Kidney capillary endothelial cell (primary cell): ENCODE measurements around the gene XKR8.

Experiments used
- DNase-seq: peaks from one replicate; pipeline ENCODE4 v3.0.0-alpha.2; 2018; ENCODE audit warnings: low spot score

The XKR8 gene

DNA sequence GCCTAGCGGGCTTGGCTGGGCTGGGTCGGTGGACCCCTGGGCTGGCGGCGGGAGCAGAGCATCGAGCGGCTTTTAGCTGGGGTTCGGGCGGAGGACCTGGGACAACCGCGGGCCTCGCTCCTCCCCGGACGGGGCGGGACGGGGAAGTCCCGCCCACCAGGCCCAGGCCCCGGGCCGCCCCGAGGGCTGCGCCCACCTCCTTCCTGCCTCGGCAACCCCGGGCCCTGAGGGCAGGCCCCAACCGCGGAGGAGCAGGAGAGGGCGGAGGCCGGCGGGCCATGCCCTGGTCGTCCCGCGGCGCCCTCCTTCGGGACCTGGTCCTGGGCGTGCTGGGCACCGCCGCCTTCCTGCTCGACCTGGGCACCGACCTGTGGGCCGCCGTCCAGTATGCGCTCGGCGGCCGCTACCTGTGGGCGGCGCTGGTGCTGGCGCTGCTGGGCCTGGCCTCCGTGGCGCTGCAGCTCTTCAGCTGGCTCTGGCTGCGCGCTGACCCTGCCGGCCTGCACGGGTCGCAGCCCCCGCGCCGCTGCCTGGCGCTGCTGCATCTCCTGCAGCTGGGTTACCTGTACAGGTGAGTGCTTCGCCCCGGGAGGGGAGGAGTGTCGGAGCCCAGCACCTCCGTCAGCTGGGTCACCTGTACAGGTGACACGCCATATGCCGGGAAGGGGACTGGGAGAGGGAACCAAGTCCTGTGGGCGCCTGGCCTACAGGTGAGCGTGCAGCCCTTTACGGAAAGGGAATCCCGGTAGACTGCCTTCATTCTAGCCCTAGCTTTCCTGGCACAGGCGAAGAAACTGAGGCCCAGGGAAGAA is at the start of gene XKR8:
XKR8 (plus strand) TSS at position 182 of the 812 bp plus-strand sequence; CDS start at position 279, 97 bp downstream.
- peak; percentile 67 for DNase-seq

GRCh38 chr1:27912429-27912828 is 47.3 kb upstream of the XKR8 start:
- DNase-seq, result no peak

DNA sequence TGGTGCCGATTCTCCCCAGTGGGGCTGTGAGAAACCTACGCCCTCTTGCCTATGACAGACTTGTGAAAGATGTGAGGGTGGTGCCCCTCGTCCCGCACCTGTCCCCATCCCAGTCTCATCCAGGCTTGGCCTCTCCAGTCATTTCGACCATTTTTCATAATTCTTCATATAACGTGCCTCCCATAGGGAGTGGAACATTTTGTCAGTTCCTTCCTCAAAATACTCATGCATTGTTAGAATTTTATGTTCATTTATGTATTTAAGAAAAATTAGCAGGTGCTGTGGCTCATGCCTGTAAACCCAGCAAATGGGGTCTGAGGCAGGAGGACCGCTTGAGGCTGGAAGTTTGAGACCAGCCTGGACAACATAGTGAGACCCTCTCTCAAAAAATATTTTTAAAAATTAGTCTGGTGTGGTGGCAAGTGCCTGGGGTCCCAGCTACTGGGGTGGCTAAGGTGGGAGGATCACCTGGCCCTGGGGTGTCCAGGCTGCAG is 44.6 kb upstream of the XKR8 start:
- no peak for DNase-seq

- DNase-seq, result no peak
These were observed 37.5 kb upstream of the XKR8 start for GRCh38 chr1:27922272-27922671.

DNA sequence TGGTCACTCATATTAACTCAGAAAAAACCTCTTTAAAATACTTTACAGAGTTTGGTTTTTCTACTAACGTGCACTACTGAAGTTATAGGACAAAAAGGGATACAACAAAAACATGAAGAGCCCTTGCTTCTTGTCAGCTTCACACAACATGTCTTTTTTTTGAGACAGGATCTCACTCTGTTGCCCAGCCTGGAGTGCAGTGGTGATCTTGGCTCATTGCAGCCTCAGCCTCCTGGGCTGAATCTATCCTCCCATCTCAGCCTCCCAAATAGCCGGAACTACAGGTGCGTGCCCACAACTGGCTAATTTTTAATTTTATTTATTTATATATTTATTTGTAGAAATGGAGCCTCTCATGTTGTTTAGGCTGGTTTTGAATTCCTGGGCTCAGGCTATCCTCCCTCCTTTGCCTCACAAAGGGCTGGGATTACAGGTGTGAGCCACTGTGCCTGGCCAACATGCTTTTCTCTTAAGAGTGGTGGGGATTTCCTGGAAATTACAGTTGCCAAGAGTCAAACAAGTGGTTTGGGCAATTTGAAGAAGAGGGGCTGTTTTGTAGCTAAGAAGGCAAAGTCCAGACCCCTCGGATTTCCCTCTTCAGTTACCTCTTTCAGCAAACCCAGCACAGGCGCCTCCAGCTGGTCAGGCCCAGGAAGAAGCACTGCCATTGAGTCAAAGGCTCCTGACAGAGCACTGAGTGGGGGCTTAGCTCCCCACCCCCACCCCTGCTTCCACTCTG is 31.4 kb upstream of the XKR8 start:
- no peak for DNase-seq

GRCh38 chr1:27931184-27931583 is 28.6 kb upstream of the XKR8 start:
- no peak for DNase-seq

DNA sequence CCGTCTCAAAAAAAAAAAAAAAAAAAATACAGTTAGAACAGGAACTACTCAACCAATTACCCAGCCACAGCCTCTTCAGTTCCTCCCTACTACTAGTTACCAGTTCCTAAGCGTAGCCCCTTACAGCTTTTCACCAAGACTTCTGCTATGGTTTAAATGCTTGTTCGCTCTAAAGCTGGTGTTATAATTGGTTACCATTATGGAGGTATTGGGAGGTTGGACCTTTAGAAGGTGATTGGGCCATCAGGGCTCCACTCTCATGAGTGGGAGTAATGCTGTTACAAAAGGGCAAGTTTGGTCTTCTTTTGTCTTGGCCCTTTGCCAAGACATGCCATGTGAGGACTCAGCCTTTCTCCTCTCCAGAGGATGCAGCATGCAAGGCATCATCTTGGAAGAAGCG is 28.0 kb upstream of the XKR8 start:
- no peak for DNase-seq

DNA sequence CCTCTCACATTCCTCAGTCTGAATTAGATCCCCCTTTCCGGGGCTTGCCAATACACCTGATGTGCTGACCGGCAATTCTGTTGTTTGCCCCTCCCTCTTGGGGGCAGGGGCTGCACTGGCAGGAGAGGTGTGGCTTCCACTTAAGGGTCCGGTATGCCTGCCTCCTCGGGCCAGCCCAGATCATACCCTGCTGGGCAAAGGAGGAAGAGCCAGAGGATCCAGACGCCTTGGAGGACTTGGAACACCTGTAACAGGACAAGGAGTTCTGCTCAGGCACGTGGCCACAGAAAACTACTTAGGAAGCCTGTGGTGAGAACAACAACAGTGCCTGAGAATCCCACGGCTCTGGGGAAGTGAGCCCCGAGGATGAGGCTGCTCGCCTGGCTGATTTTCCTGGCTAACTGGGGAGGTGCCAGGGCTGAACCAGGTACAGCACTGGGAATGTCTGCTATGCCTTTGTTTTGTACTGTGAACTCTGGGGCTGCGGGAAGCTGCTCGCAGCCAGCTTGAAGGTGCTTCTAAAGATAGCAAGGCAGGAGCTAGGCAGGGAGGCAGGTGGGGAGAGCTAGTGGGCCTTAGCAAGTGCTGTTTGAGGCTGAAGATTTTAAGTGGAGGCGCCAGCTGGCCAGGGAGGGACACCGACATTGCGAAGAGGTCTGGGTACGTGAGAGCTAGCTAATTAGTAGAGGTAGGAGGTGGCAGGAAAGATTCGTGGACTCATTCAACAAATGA is 24.8 kb upstream of the XKR8 start, which contains the start of gene SMPDL3B:
SMPDL3B (plus strand) TSS at position 183 of the 732 bp plus-strand sequence; CDS start at position 367, 184 bp downstream.
- no peak for DNase-seq

- no peak for DNase-seq
These were observed 24.1 kb upstream of the XKR8 start for GRCh38 chr1:27935721-27936120.

GRCh38 chr1:27936370-27936769 is 23.4 kb upstream of the XKR8 start:
- DNase-seq, result no peak

DNA sequence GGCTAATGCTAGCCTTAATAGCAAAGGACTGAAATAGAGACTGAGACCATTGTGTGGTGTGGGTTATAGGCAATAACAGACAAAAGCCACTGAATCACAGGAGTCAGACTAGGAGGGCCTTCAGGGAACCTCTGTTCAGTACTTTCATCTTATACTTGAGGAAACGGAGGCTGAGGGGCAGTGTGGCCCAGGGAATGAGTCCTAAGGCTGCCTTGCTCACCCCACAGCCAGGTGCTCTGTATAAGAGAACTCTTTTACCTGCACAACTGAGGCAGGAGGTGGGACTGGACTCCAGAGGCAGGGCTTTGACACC is 22.3 kb upstream of the XKR8 start:
- no peak for DNase-seq

DNA sequence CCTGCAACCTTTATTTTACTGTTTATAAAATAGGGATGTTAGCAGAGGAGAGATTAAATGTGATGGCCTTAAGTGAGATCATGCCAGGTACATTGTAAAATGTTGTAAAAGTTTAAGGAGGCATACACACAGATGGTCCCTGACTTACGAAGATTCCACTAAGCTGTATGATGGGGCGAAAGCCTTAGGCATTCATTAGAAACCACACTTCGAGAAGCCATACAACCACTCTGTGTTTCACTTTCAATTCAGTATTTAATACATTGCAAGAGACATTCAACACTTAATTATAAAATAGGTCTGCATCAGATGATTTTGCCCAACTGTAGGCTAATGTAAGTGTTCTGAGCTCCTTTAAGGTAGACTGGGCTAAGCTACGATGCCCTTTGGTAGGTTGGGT is 21.3 kb upstream of the XKR8 start:
- no peak for DNase-seq

DNA sequence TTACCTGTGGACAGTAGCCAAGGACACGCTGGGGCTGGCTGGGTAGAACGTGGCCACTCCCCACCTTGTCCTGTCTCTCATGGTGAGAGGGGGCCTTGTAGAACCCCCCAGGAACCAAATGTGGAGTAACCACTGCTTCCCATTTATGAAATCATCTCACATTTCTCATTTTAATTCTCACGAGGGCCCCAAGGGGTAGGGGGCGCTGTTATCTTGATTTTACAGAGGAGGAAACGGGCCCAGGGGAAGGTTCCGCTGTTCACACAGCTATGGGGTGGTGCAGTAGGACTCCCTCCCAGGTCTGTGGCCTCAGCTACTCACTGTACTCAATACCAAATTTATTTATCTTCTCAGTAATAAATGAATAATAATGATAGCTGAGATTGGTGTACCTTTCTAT is 19.5 kb upstream of the XKR8 start:
- no peak for DNase-seq

DNA sequence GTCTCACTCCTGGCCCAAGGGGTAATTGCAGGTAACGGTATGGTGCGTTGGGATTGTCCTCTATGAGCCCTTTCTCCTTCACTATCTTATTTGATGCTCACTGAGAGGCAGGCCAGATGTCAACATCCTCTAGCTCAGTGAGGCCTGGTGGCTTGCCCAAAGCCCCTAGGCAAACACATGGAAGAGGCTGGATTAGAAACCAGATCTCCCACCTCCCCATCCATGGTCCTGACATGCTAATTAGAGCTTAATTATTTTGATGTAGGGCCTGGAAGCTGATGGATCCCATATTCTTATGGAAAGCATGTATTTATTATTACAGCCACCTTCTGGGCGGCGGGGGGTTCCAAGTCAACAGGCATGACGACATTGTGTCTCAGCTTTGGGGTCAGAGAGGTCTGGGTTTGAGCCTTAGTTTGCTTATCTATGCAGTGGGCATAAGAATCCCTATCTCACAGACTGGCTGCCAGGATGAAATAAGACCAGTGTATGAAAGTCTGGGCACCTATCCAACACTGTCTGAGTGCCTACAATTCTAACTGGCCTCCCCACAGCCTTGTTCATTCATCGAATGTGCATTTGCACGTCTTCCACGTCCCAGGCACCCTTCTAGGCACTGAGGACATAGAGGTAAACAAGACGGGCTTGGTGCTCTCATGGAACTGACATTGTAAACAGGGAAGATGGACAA is 18.8 kb upstream of the XKR8 start:
- DNase-seq, result no peak

DNA sequence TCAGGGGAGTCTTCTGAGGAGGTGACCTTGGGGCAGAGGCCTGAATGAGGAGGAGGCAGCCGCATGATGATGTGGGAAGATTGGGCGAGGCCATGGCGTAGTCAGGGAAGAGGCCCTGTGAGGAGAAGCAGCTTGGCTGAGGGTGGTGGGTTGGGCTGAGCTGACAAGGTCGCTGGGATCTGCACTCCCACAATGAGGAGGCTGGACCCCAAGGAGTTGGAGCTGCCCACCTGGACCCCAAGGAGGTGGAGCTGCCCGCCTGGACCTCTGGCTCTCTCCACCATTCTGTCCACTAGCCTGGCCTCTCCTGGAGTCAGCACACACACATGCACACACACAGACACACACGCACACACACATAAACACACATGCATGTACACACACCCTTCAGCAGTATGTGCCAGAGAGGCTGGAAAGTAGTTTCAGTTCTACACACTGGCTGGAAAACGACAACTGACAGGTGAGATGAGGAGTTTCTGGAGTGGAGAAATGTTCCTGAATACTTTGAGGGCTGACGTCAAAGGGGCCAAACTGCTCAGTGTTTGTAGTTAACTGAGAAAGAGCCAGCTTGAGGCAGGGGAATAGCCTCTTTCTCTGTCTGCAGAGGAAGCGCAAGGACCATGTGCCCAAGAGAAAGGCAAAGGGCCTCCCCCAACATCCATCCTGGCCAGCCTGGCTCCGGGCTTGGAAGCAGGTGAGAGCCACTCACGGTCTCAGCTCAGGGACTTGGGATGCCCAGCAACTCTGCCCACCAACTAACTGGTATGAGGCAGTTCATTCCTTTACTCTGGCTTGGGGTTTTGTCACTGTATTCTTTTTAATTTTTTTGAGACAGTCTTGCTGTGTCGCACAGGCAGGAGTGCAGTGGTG is 17.9 kb upstream of the XKR8 start:
- DNase-seq, result no peak

- no peak for DNase-seq
These were observed 14.8 kb upstream of the XKR8 start for GRCh38 chr1:27945020-27945419.

DNA sequence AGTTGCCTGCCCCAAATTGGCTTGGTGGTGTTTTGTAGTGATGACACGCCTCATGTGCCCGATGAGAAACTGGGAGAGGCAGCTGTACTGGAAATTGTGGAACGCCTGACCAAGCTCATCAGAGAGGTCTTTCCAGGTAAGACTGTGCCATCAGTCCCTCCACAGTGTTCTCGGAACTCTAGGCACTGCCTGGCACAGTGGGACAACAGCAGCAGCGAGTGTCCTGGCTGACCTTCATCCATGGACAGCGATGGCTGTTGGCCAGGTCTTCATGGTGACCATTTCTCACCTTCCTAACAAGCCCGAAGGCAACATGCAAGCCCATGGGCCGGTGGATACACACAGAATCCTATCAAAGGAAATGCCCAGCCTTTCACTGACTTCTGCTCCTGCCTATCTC is 10.7 kb upstream of the XKR8 start:
- DNase-seq, result no peak

GRCh38 chr1:27951396-27951795 is 8.4 kb upstream of the XKR8 start:
- no peak for DNase-seq

DNA sequence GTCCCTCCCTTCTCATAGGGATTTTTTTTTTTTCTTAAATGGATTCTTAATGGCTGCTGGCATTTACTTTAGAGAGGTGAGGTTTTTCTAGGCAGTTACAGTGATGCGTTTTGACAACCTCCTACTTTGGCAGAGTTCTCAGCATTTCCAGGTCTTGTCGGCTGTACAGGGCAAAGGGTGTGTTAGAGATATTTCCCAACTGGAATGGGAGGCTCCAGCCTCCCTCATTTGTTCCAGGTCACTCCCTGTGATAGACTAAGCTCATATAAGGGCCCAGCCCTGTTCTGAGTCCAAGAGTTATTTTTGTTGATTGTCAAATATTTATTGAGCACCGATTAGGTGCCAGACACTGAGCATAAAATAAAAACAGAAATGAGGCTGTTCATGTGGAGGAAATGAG is 7.6 kb upstream of the XKR8 start:
- no peak for DNase-seq

DNA sequence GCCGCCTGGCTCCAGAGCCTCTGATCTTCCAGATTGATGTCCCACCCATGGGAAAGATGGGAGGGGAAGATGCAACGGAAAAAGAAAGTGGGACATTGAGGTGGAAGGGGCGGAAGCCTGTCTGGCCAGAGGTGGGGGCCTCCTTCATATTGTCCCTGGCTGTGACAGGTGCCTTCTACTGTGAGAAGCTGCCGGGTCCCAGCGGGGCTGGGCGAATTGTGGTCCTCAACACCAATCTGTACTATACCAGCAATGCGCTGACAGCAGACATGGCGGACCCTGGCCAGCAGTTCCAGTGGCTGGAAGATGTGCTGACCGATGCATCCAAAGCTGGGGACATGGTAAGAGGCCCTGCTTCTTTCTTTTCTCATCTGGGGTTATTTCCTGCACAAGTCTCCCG is 5.6 kb upstream of the XKR8 start:
- DNase-seq, result no peak

- no peak for DNase-seq
These were observed 4.7 kb upstream of the XKR8 start for GRCh38 chr1:27955076-27955475.
